HG03575 (cell line): ENCODE data around the gene ROS1.
"Not testable (repeated sequence)": the region's sequence is repeated elsewhere in the genome, so short reads cannot be mapped to it uniquely, and the experiment has no call there.

Experiments used
- ATAC-seq: cut with Tn5 transposase; IDR thresholded peaks from one replicate; pipeline ENCODE4 v1.9.1; 2021; ENCODE audit not compliant: unreplicated experiment, insufficient number of reproducible peaks, low FRiP score; ENCODE audit errors: extremely low read depth

ROS1 gene

DNA sequence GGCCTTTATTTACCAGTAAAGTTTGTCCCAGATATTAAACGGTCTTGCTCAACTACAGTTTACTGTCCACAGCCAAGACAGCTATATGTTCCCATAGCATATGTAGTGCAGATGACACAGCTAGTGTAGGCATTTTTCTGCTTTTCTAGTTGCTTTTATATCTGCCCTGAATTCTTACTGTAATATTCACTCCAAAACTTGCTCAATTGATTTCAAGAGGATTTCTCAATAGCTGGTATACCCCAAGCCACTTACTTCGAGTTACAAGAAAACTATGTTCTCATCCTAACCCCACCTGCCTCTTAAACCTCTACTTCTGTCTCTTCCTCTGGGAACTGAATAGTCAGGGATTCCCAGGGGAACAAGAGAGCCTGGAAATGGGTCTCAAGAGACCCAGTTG, 18.9 kb upstream of the ROS1 start:
- ATAC-seq: no peak

DNA sequence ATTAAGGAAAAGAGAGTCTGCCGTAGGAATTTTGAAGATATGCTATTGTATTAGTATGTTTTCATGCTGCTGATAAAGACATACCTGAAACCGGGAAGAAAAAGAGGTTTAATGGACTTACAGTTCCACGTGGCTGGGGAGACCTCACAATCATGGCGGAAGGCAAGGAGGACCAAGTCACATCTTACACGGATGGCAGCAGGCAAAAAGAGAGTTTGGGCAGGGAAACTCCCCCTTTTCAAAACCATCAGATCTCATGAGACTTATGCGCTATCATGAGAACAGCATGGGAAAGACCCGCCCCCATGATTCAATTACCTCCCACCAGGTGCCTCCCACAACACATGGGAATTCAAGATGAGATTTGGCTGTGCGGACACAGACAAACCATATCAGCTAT, 16.6 kb upstream of the ROS1 start:
- ATAC-seq: not testable (repeated sequence)

DNA sequence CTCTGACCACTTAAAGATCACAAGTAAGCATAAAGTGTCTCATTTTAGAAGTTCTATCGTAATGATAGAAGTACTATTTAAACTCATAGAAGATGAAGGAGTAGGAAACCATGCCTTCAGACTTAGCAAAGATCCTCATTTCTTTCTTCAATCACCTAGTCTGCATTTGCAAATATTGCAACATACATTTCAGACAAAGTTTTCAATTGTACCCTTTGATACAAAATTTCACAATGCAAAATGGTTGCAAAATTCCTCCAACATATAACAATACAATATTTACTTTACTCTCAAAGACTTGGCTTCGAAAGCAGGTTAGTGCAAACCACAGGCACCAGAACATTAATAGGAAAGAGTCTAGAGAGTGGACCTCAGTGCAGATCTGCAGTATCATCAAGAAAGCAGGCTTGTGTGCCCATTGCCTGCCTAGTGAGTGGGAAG, 16.1 kb upstream of the ROS1 start:
- no peak for ATAC-seq

DNA sequence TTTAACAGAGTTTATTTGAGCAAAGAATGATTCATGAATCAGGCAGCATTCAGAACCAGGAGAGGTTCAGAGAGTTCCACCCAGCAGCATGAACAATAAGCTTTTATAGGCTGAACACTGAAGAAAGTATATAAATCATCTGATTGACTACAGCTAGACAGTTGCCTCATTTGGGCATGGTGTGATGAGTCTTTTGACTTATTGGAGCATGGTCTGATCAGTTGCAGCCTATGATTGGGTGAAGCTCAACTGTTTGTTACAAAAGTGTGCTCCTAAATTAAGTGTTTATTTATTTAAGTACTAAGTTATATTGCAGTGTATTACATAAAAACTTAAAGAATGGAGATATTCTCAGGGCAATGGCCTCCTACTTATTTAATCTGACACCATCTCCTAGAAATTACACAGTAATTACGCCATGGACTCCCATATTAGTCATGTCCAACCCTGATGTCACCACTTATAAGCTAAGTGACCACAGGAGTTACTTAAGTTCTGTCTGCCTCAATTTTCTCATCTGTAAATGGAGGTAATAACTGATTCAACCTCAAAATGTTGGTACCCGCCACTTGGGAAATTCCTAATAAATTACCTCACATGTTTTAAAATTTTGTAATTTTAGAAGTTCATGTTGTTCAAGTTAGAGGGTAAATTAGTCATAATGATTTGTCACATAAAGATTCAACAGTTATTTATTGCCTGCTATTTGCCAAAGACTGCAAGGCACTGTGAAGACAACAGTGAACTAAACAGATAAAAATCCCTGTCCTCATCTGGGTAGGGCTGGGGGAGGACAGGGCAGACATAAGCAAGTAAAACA, 15.2 kb upstream of the ROS1 start:
- ATAC-seq: no peak

DNA sequence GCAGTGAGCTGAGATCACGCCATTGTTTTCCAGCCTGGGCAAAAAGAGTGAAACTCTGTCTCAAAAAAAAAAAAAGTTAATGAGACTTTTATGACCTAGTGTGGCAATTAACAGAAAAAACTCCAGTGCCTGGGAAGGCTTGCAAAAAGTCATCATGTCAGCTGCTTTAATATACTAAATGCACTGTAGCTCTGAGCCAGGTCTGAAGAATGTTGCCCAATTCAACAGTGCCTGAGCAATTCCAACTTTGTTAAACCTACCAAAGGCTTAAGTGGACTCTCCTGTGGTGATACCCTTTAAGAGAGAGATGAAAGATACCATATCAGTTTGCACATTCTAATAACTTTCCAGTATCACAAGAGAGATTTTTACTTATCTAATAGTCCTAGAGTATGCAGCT, 6.5 kb upstream of the ROS1 start:
- no peak for ATAC-seq

DNA sequence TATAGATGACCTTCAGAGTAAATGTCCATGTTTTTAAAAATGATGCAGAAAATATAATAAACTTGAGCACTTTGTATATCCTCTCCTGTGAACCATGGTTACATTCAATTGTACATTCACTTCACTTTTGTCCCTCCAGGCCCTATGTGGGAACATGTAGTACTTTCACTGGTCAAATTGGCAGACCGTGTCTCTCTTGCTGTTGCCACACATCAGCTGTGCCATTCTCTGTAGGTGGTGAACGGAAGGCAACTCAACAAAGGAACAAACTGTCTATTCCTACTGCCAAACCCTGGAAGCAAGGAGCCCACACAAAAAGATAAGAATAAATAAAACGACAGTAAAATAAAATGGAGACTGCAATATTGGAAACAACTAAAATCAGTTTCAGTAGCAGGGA, 2.0 kb downstream of the ROS1 start:
- no peak for ATAC-seq

DNA sequence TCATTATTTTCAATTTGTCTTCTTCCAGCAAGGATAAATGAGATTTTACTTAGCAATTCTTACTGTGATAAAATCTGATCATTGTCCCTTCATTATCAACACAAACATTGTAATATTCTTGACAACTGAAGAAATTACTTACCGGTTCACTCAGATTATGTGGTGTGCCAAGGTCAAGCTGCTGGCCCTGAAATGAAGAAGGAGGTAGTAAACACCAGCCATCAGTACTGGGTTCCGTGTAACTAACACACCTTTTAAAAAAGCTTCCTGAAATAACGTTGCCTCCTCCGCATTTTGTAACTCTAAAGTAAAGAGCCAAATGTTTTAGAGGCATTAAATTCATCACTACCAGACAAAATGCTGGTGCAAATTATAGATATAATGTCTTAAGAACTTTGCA, 7.4 kb downstream of the ROS1 start:
- no peak for ATAC-seq

DNA sequence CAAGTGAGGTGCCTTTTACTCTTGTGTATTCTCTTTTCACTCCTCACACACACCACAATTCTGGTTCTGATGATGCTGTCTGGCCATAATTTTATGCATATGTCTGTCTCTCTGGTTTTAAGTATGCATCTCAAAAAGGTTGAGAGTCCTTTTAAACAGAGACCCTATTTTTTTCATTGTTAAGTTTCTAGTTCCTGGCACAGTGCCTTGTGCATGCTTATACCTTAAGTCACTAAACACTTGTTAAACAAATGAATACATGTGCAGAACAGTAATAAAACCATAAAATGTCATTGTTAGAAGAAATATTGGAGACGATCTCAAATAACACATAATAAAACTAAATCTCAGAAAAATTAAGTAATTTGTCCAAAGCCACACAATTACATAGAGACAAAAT, 7.9 kb downstream of the ROS1 start:
- ATAC-seq: no peak

DNA sequence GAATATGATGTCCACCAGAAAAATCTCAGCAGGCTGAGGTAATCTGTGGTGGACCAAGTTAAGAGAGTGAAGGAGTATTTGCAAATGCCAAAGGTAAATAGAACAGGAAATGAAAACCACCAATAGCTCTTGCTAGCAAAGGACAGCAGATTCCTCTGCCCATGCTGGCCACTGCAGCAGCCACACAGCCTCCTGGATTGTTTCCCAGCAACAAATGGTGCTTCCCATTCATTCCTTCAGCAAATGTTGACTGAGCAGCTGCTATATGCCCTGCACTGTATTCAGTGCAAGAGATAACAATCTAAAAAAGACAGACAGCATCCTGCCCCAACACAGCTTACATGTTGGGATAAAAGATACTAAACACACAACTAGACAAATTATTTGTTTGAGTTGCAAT, 11.0 kb downstream of the ROS1 start:
- no peak for ATAC-seq

DNA sequence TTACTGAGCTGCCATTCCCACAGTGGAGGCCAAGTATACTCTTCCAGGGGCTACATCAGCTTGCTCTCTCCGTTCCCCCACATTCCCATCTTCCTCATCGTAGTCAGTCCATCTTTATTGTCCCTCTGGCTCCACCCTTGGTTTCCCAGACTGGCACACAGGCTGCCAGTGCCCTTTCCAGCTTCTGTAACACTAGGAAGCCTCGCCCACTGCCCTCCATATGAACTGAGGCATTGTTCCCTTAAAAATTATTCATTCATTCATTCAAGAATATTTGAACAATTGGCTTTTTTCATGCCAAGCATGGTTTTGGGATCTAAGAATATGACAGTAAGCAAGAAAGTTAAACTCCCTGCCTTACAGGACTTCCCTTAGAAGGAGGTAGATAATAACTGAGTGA, 14.3 kb downstream of the ROS1 start:
- ATAC-seq: no peak

DNA sequence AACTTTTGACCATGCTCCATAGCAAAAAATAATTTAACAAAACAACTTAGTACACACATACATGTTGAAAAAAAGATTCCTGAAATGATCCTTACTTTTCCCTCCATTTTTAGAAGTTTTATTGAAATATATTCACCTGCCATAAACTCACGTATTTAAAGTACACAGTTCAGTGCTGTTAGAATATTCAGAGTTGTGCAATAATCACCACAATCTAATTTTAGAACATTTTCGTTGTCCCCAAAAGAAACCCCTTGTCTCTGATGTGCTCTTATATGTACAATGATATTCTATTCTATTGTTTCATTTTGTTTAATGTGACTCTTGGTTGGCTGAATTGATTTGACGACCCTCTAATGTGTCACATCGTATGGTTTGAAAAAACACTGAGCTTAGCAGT, 15.9 kb downstream of the ROS1 start:
- no peak for ATAC-seq

DNA sequence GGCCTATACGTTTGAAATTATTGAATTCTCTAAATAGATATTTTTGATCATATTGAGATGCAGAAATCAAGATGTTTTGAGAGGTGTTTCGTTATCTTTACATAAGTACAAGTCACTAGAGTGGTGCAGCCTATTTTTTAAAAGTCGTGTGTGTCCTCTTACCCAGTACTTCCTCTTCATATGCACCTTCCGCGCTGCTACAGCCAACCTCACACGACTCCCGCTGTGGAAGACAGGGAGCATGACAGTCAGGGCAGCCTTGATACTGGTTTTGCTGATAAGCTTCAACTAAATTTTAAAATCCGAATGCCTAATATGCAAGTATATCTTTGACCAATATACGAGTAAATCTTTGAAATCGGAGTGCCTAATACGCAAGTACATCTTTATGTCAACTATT, 16.3 kb downstream of the ROS1 start:
- no peak for ATAC-seq

DNA sequence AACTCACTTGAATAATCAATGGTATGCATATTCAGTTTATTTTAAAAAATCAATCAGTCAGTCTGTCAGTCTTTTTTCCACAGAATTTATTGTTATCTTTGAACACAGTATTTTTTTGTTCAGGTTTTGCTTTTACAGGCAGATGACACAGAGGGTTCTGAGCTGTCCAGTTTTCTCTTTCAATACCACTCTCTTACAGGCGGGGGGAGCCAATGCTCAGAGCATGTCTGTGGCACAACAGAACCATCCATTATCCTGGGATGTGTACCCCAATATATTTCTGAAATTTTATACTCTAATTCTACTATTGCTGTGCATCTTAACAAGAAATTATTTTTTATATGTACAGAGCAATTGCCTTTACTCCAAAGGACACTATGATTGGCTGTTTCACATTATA, 21.2 kb downstream of the ROS1 start:
- no peak for ATAC-seq

DNA sequence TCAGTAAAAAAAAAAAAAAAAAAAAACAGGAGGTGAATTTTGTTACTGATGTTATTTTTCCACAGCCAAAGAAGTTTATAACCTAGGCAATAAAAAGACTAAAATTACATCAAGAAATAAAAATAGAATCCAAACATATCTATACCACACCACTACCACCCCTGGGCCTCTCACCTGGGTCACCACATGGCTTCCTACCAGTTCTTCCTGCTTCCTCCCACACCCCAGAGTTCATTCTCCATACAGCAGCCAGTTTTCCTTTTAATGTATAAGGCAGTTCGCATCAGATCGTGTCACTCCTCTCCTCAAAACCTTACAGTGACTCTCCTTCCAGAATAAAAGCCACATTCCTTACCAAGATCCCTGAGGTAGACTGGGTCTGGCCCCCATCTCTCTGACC, 23.9 kb downstream of the ROS1 start:
- no peak for ATAC-seq

DNA sequence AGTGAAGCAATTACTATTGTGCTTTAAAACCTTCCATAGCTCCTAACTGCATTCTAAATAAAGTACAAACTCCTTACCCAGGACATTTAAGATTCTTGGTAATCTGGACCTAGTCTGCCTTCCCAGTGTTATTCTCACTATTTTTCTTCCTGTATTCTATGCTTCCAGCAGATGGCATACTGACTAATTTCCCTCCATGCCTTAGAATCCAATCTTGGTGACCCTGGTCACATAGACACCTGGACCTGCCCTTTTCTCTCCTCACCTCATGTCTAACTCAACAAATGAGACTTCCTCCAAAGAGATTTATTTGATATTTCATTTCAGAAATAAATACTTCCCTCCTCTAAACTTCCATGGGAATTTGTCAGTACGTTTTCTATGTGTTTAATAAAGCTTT, 25.8 kb downstream of the ROS1 start:
- no peak for ATAC-seq

DNA sequence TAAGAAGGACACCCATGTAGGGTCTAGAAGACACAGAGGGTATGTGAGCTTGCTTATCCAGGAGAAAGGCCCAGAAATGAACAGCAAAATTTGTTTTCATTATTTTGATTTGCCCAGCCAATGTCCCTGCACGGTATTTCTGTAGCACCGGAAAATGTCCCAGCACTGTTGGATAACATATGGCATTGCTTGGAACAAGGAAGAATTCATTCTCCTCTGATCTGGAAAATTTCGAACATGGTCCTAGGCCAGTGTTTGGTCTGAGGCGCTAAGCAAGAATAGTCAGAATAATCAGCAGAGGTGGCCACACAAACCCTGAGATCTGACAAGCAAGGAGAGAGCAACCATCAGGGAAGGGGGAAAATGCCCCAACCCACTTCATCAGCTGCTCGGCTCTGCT, 26.6 kb downstream of the ROS1 start:
- ATAC-seq: no peak

DNA sequence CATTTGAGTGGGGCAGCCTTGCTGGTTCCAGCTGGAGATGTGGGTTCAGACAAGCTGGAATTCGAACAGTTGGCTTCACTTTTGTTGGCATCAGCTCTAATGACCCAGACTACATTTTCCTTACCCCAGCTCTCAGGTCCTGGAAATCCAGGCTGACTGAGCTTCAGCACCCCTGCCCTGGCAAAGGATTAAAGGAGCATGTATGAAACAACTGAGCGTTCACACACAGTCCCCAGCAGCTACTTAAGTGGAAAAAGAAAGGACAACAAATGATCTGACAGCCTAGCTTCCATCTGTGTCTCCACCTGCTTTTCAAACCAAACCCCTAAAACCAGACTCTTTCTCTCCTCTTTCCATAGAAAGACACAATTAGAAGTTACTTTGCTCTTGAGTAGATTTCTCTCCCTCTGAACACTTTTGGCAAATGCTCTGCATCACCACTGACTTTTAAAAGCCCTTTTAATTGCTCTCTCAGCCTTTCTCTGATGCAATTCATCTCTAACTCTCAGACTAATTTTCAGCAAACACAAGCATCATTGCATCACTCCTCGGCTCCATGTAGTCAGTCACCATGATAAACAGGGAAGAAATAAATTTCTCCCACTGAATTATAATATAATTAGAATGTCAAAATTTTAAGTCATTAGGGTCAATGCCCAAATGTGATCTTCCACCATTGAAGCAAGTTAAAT, 28.1 kb downstream of the ROS1 start:
- no peak for ATAC-seq

DNA sequence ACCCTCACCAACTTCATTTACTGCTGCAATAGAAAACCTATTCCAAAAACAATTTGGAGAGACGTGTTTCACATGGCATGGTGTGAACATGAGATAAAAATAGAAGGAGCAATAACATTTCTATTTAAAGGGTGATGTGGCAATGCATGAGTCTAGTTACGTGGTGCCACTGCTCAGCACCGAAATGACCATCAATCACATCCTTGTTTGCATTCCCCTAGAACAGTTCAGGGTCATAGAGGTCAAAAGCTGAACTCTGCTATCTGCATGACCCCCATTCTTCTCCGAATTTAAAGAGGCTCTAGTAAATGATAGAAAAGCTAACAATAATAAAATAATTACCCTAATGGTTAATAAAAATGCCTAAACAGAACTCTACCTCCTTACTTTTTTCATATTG, 29.5 kb downstream of the ROS1 start:
- ATAC-seq: no peak

DNA sequence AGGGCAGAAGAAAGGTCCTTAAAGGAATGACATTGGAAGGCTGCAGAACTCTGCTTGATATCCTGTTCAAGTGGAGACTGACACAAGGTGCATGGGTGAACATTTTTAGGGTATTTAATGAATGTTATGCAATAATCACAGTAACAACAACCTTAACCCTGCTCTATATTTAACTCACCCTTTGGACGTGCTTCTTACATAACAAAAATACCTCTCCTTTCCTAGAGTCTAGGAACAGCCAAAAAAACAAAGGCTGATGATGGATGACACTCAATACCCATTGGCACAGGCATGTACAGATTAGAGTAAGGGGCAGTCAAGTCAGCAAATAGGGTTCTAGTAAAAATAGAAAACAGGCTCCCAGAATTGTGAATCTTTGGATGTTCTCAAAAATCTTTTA, 30.6 kb downstream of the ROS1 start:
- no peak for ATAC-seq

DNA sequence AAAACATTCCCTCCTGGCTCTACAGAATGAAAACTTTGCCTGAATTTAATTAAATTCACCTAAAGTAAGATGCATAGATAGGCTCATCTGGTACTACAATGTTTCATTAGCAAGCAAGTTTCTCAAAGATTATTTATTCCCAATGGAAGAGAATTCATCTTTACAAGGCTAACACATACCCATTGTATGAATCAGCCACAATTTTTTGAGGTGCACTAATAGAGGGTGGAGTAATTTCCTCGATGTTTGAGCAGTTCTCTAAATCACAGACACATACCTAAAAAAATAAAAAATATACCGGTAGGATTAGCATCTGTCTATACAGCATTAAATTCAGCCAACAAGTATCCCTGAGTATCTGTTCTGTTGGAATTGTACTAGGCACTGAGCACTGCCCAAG, 32.7 kb downstream of the ROS1 start:
- ATAC-seq: no peak
